ENCODE measurements around the gene INSR.
"Not testable (repeated sequence)": the region's sequence is repeated elsewhere in the genome, so short reads cannot be mapped to it uniquely, and the experiment has no call there.

Gene INSR

DNA sequence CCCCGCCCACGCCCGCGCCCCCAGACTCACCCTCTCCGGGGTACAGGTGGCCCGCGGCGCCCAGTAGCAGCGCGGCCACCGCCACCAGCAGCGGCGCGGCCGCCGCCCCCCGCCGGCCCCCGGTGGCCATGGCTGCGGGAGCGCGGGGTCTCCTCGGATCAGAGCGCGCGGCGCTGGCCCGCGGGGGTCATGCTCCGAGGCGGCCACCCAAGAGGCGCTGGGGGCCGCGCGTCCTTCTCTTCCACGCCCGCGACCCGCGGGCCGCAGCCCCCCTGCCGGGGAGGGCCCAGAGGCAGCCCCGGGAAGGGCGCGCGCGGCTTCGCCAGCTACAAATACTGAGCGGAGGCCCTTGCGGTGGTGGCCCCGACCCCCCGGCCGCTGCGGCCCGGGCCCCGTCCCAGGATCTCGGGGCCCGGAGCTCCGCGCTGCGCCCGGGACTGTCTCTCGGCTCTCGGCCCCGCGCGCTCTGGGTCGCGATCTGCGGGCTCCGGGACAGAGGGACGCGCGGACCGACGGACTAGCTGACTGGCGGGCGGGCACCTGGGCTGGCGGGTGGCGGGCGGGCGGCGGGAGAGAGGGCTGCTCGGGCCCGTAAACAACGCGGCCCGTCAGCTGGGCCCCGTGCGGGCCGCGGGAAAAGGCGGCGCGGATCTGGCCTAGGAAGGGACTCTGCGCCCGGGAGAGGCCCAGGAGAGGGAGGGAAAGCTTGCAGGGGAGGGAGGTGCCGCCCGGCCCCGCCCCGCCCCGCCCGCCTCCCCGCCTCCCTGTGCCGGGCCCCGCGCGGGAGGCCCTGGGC is at the start of gene INSR:
Gene INSR (minus strand): TSS at position 653 of the 796 bp plus-strand sequence. CDS start 523 bp downstream, at position 130.
- DNase-seq: peak; percentile 72 to 78

- DNase-seq: no peak
Measured at GRCh38 chr19:7342143-7342542, 47.9 kb upstream of the INSR start.

DNA sequence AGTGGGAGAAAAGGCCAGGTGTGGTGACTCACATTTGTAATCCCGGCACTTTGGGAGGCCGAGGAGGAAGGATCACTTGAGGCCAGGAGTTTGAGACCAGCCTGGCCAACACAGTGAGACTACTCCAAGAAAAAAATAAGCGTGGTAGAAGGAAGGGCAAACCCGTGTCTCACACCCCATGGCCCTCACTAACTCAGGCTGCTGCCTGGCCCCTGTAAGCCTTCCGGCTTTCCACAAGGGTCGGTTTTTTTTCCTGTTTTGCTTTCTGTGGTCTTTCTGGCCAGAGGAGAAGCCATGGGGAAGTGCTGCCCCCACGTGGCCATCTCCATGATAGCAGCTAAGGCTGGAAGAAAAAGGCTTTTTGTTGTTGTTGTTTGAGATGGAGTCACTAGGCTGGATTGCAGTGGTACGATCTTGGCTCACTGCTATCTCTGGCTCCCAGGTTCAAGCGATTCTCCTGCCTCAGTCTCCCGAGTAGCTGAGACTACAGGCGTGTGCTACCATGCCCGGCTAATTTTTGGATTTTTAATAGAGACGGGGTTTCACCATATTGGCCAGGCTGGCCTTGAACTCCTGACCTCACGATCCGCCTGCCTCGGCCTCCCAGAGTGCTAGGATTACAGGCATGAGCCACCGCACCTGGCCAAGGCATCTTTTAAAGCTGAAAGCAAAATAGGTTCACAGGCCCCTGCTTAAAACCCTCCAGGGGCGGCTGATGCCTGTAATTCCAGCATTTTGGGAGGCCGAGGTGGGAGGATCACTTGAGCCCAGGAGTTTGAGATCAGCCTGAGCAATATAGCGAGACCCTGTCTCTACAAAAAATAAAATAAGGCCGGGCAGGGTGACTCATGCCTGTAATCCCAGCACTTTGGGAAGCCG is 47.0 kb upstream of the INSR start:
- DNase-seq: peak; percentile 93 to 95

- DNase-seq: peak in 1 of 2 experiments; percentile 36
Measured at GRCh38 chr19:7337380-7338194, 43.4 kb upstream of the INSR start.

DNA sequence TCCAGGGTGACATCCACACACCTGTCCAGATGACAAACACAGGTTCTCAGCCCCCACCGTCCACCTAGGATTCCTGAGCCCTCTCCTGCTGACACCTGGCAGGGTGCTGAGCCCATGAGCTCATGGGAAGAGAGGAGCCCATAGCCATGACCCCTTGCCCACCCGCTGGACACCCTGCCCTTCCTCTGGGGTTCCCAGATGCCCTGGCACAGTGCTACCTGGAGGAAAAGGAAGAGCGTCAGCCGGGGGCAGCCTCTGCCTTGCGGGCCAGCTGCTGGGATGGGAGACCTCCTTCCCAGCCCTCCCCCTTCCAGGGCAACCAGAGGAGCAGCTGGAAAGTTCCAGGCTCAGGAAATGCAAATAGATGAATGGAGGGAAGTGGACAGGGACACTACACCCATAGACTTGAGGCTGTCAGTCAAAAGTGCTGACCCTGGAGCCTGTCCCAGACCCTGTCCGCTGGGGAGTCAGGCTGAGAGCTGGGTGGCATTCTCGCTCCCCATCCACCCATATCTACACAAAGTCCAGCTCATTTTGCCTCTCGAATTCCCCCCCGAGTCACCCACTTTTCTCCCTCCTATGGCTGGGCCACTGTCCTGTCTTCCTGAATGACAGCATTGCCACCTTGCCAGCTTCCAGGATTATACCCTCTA is 42.2 kb upstream of the INSR start:
- DNase-seq: no peak

- DNase-seq: no peak
Measured at GRCh38 chr19:7333198-7334118, 39.2 kb upstream of the INSR start.

GRCh38 chr19:7331446-7331845 is 37.2 kb upstream of the INSR start:
- DNase-seq: no peak

DNA sequence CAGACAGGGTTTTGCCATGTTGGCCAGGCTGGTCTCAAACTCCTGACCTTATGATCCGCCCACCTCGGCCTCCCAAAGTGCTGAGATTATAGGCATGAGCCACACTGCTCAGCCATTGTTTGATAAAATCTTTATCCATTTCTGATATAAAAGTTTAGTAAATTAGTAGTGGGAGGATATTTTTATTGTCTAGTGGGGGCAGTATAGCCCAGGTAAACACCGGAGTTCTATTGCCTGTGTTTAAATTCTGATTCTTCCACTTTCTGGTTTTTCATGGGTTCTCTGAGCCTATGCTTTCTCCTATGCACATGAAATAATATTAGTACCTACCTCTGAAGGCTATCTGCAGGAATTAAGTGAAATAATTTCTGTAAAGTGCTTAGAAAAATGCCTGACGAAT is 34.4 kb upstream of the INSR start:
- no peak for DNase-seq

DNA sequence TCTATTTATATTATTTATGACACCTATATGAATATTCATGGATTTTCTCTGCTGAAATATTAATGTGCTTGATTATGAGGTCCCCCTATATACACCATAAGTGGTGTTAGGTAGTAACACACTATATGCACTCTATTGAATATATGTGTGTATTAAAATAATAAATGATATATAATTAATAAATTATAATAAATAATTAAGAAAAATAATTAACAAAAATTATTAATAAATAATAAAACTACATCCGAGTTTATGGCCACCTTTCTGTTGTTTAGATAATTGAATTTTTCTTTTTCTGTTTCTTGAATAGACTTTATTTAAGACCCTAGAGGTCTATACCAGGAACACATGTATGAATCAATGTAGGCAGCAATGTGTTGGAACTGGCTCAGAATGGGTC is 33.6 kb upstream of the INSR start:
- no peak for DNase-seq

DNA sequence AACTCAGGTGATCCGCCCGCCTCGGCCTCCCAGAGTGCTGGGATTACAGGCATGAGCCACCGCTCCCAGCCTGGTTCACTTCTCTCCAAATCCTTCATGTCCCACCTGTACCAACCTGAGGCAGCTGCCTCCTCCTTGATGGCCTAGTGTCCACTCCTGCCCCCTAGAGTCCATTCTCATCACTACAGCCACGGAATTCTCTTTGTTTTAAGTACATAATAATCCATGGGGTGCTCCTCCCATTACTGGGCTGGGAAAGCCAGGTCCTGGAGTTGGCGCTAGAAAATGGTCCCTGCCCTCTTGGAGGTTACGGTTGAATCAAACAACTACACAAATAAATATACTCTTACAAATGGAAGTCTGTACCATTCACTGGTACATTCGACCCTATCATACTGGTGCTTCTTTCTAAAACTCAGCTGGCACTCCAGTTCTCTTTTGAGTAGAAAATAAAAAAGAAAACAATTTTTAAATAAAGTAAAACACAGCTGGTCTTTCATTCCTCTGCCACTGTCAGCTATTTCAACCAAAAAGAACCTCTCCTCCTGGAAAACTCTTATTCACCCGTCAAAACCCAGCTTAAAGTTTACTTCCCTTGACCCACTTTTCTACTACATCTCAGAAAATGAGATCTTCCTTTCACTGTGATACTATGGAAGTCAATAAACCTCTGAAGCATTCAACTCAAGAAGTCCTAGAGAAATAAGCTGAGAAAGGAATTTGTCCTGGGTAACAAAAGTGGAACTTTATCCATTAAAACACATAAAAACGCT is 32.1 kb upstream of the INSR start:
- peak; percentile 56 to 70 for DNase-seq

DNA sequence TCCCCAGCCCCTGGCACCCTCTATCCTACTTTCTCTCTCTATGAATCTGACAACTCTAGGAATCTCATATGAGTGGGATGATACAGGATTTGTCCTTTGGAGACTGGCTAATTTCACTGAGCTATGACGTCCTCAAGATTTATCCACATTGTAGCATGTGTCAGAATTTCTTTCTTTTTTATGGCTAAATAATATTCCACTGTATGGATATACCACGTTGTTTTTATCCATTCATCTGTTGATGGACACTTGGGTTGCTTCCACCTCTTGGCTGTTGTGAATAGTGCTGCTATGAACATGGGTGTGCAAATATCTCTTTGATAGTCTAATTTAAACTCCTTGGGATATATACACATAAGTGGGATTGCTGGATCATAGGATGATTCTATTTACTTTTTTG is 24.0 kb upstream of the INSR start:
- DNase-seq: no peak

- DNase-seq: no peak
Measured at GRCh38 chr19:7312816-7313215, 18.6 kb upstream of the INSR start.

DNA sequence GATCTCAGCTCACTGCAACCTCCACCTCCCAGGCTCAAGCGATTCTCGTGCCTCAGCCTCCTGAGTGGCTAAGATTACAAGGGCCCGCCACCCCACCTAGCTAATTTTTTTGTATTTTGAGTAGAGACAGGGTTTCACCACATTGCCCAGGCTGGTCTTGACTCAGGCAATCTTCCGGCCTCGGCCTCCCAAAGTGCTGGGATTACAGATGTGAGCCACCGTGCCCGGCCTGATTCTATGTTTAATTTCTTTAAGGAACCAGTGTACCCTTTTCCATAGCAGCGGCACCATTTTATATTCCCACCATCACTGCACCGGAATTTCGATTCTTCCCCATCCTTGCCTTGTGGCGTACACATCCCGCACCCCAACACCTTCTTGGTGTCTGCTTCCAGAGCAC is 17.7 kb upstream of the INSR start:
- no peak for DNase-seq

GRCh38 chr19:7308327-7308726 is 14.1 kb upstream of the INSR start:
- not testable (repeated sequence) for DNase-seq

- DNase-seq: no peak
Measured at GRCh38 chr19:7307590-7308218, 13.5 kb upstream of the INSR start.

DNA sequence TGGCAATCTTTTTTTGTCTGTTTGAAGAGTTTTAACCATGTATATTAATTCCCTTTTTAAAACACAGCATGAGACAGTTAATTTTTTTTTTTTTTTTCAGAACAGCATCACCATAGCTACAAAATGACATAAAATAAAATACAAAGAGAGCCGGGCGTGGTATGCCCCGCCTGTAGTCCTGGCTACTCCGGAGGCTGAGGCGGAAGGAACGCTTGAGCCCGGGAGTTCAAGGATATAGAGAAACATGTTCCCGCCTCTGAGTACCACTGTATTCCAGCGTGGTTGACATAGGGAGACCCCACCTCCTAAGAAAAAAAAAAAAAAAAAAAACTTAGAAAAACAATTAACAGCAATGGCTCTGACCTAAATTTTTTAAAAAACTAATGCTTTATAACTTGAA is 10.0 kb upstream of the INSR start:
- no peak for DNase-seq

- no peak for DNase-seq
Measured at GRCh38 chr19:7303470-7303869, 9.3 kb upstream of the INSR start.

- DNase-seq: no peak
Measured at GRCh38 chr19:7301525-7301924, 7.3 kb upstream of the INSR start.

DNA sequence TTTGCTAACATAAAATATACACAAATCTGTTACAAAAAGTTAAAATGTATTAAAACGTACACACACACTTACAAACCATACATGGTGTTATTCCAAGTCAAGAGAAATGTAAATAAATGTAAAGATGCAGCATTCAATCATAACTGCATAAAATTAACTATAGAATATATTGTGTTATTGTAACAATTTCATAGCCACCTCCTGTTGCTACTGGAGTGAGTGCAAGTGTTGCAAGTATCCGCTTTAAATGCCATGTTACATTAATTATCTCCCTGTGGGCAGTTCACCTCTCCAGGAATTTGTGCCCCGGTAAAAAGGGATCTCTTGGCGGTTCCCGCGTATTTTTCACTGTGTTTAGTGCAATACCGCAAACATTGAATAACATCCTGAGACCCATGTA is 3.5 kb upstream of the INSR start:
- DNase-seq: no peak

DNA sequence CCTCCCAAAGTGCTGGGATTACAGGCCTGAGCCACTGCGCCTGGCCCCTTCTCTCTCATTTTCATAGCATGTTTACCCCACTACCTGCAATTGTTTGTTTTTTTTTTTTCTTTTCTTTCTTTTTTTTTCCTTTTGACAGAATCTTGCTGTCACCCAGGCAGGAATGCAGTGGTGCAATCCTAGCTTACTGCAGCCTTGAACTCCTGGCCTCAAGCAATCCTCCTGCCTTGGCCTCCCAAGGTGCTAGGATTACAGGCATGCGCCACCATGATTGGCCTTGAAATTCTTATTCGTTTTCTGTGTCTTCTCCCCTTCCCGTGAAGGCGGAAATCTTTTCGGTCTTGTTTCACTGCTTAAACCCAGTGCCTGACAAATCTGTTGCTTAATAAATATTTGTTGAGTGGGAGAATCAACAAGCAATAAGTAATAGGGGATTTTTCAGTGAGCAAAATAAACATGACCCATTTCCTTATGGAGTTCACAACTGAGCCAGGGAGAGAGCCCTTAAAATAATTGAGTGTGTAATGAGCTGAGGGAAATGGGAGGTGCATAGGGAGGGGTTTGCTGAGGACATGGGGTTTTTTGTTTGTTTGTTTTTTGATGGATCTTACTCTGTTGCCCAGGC is 1.8 kb upstream of the INSR start:
- no peak for DNase-seq

Data from activated CD4-positive, alpha-beta T cell treated with anti-CD3 and anti-CD28 coated beads, Interleukin-2, amount 50 U/mL, for 48 hours (primary cell).